ENCODE data around the gene CKM. TPM values are rescaled to one million over a fixed set of nuclear protein-coding genes. Genes with fewer than 3 reads are reported as not detected.

Gene CKM
- total RNA-seq, 2 donors from 2014 or later = 2.7 to 3.7 TPM

- Mint-ChIP-seq H3K27ac (no peak overlapping the region), H3K4me1 (no peaks in the 10 kb centered on the region), H3K27me3 (ENCODE audit: insufficient read depth) (no peaks in the 10 kb centered on the region), H3K4me3 (no peak overlapping the region), H3K36me3 (ENCODE audit: low read depth) (peaks cover 43% of the 10 kb centered on the region), H3K9me3 (no peaks in the 10 kb centered on the region)
- 93 to 95% methylated on average over 11 to 17 of the region's 17 CpGs for WGBS, 2 experiments (ENCODE audit: insufficient coverage in 1 of 2, insufficient read length in 1 of 2)
- TF ChIP-seq CTCF (conservative IDR thresholded peaks at IDR 0.05) = no peak
- no peak for DNase-seq
- Histone ChIP-seq H3K4me1 (ENCODE audit: control insufficient read depth, insufficient read depth, low read length) (no peaks in the 10 kb centered on the region), H3K27me3 (ENCODE audit: control insufficient read depth, insufficient read depth, low read length, poor library complexity, severe bottlenecking) (no peaks in the 10 kb centered on the region), H3K4me3 (ENCODE audit: low read length) (no peak overlapping the region), H3K27ac (ENCODE audit: low read depth, low read length) (no peak overlapping the region), H3K9ac (ENCODE audit: extremely low read depth, low read length, poor library complexity, severe bottlenecking) (no peak overlapping the region), H3K9me3 (ENCODE audit: control insufficient read depth, low read length) (peaks cover 2% of the 10 kb centered on the region), H3K36me3 (ENCODE audit: control insufficient read depth, insufficient read depth, low read length) (peaks cover 43% of the 10 kb centered on the region)
Measured at GRCh38 chr19:45350477-45351058, 27.9 kb upstream of the CKM start.

- Histone ChIP-seq H3K4me3 (ENCODE audit: low read length) (no peak overlapping the region), H3K36me3 (ENCODE audit: control insufficient read depth, insufficient read depth, low read length) (peaks cover 33% of the 10 kb centered on the region), H3K27ac (ENCODE audit: low read depth, low read length) (no peak overlapping the region), H3K9ac (ENCODE audit: extremely low read depth, low read length, poor library complexity, severe bottlenecking) (no peak overlapping the region), H3K27me3 (ENCODE audit: control insufficient read depth, insufficient read depth, low read length, poor library complexity, severe bottlenecking) (no peaks in the 10 kb centered on the region), H3K9me3 (ENCODE audit: control insufficient read depth, low read length) (no peaks in the 10 kb centered on the region), H3K4me1 (ENCODE audit: control insufficient read depth, insufficient read depth, low read length) (no peaks in the 10 kb centered on the region)
- no peak overlapping the region for H3K27ac Mint-ChIP-seq
- H3K36me3 Mint-ChIP-seq (ENCODE audit: low read depth) = peaks cover 32% of the 10 kb centered on the region
- H3K27me3 Mint-ChIP-seq (ENCODE audit: insufficient read depth) = no peaks in the 10 kb centered on the region
- no peaks in the 10 kb centered on the region for H3K9me3 Mint-ChIP-seq
- 94 to 97% methylated on average over 13 to 17 of the region's 17 CpGs for WGBS, 2 experiments (ENCODE audit: insufficient coverage in 1 of 2, insufficient read length in 1 of 2)
- no peak for DNase-seq
- no peak for TF ChIP-seq CTCF (conservative IDR thresholded peaks at IDR 0.05)
- H3K4me3 Mint-ChIP-seq = no peak overlapping the region
- no peaks in the 10 kb centered on the region for H3K4me1 Mint-ChIP-seq
Measured at GRCh38 chr19:45349430-45349941, 26.8 kb upstream of the CKM start.

- Mint-ChIP-seq H3K4me1 (no peaks in the 10 kb centered on the region), H3K9me3 (no peaks in the 10 kb centered on the region), H3K36me3 (ENCODE audit: low read depth) (peaks cover 28% of the 10 kb centered on the region), H3K27me3 (ENCODE audit: insufficient read depth) (no peaks in the 10 kb centered on the region), H3K4me3 (no peak overlapping the region), H3K27ac (no peak overlapping the region)
- no peak for DNase-seq
- Histone ChIP-seq H3K4me1 (ENCODE audit: control insufficient read depth, insufficient read depth, low read length) (no peaks in the 10 kb centered on the region), H3K9me3 (ENCODE audit: control insufficient read depth, low read length) (no peaks in the 10 kb centered on the region), H3K9ac (ENCODE audit: extremely low read depth, low read length, poor library complexity, severe bottlenecking) (no peak overlapping the region), H3K27ac (ENCODE audit: low read depth, low read length) (no peak overlapping the region), H3K27me3 (ENCODE audit: control insufficient read depth, insufficient read depth, low read length, poor library complexity, severe bottlenecking) (no peaks in the 10 kb centered on the region), H3K4me3 (ENCODE audit: low read length) (no peak overlapping the region), H3K36me3 (ENCODE audit: control insufficient read depth, insufficient read depth, low read length) (peaks cover 29% of the 10 kb centered on the region)
- WGBS, 2 experiments (ENCODE audit: insufficient coverage in 1 of 2, insufficient read length in 1 of 2) = 94% methylated on average over 2 to 3 of the region's 3 CpGs
- TF ChIP-seq CTCF (conservative IDR thresholded peaks at IDR 0.05) = no peak
Measured at GRCh38 chr19:45349126-45349415, 26.4 kb upstream of the CKM start.
